Measurements from ENCODE around the gene RNF207.

The RNF207 gene

GRCh38 chr1:6174621-6175410, 31.1 kb upstream of the RNF207 start:
- DNase-seq = no peak

GRCh38 chr1:6175411-6175828, 30.5 kb upstream of the RNF207 start:
- DNase-seq = no peak

GRCh38 chr1:6176779-6177178, 29.1 kb upstream of the RNF207 start:
- no peak for DNase-seq

GRCh38 chr1:6177681-6178380, 28.1 kb upstream of the RNF207 start:
- DNase-seq = no peak

- no peak for DNase-seq
Measured at GRCh38 chr1:6178751-6179563, 27.0 kb upstream of the RNF207 start.

GRCh38 chr1:6179564-6180175, 26.2 kb upstream of the RNF207 start:
- no peak for DNase-seq

- DNase-seq = no peak
Measured at GRCh38 chr1:6180268-6180706, 25.6 kb upstream of the RNF207 start, which contains the start of gene CHD5. Gene CHD5 (minus strand): TSS chr1:6180321. CDS start chr1:6180023, 298 bp downstream.

GRCh38 chr1:6180707-6181311, 25.1 kb upstream of the RNF207 start:
- no peak for DNase-seq

GRCh38 chr1:6181347-6181770, 24.6 kb upstream of the RNF207 start:
- no peak for DNase-seq

- DNase-seq = no peak
Measured at GRCh38 chr1:6183520-6183989, 22.4 kb upstream of the RNF207 start.

GRCh38 chr1:6184083-6184783, 21.7 kb upstream of the RNF207 start:
- no peak for DNase-seq

GRCh38 chr1:6185151-6185550, 20.8 kb upstream of the RNF207 start:
- DNase-seq = no peak

GRCh38 chr1:6185635-6186382, 20.1 kb upstream of the RNF207 start:
- no peak for DNase-seq

GRCh38 chr1:6188466-6188865, 17.5 kb upstream of the RNF207 start:
- DNase-seq = no peak

GRCh38 chr1:6191968-6192367, 14.0 kb upstream of the RNF207 start:
- DNase-seq = no peak

- no peak for DNase-seq
Measured at GRCh38 chr1:6197746-6198427, 8.0 kb upstream of the RNF207 start.

- no peak for DNase-seq
Measured at GRCh38 chr1:6198646-6199297, 7.1 kb upstream of the RNF207 start.

- peak; percentile 93 for DNase-seq
Measured at GRCh38 chr1:6199298-6200187, 6.4 kb upstream of the RNF207 start, which contains the start of gene RPL22. Gene RPL22 (minus strand): TSS chr1:6199595. CDS start chr1:6199573, 22 bp downstream.
